Measurements from ENCODE around the gene CNTNAP2.

DNA sequence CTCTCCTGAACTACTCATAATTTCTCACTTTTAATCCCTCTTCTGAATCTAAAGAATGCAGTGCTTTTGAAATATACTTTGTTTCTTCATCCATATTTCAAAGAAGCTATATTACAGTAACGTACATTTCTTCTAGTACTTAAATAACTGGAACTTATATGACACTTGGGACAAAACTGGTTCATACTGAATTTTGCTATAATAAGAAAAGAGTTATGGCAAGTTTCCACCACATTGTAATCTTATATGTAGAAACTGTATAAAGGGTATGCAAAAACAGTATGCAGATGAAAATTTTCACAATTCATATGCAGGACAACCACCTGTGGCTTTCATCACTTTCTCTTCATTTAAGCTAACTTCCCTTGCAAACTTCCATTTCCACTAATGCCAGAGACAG lies 785.7 kb downstream of the CNTNAP2 start:
- TF ChIP-seq, protein P1, sequence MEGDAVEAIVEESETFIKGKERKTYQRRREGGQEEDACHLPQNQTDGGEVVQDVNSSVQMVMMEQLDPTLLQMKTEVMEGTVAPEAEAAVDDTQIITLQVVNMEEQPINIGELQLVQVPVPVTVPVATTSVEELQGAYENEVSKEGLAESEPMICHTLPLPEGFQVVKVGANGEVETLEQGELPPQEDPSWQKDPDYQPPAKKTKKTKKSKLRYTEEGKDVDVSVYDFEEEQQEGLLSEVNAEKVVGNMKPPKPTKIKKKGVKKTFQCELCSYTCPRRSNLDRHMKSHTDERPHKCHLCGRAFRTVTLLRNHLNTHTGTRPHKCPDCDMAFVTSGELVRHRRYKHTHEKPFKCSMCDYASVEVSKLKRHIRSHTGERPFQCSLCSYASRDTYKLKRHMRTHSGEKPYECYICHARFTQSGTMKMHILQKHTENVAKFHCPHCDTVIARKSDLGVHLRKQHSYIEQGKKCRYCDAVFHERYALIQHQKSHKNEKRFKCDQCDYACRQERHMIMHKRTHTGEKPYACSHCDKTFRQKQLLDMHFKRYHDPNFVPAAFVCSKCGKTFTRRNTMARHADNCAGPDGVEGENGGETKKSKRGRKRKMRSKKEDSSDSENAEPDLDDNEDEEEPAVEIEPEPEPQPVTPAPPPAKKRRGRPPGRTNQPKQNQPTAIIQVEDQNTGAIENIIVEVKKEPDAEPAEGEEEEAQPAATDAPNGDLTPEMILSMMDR (IDR thresholded peaks at IDR 0.05), result no peak
- no peak for TF ChIP-seq POLR2AphosphoS5 (IDR thresholded peaks at IDR 0.05; ENCODE audit: insufficient read depth in 1 of 2, low read depth in 1 of 2)
- TF ChIP-seq POLR2A (IDR thresholded peaks at IDR 0.05), result no peak
